Neural cell (in vitro differentiated cells): Measurements from ENCODE around the gene TEX22.

Source experiments
- CTCF ChIP-seq: fragments of 450-650 bp; IDR thresholded peaks from 2 replicates; pipeline ENCODE4 v1.5.1; 2014; ENCODE audit warnings: antibody characterized with exemption, mild to moderate bottlenecking, moderate library complexity; ENCODE audit not compliant: poor library complexity, severe bottlenecking
- EP300 ChIP-seq: fragments of 450-650 bp; conservative IDR thresholded peaks from 2 replicates; pipeline ENCODE4 v1.6.1; 2014; ENCODE audit warnings: antibody characterized with exemption, mild to moderate bottlenecking, moderate library complexity; ENCODE audit not compliant: poor library complexity, severe bottlenecking
- EZH2 ChIP-seq: fragments of 200-600, 300-800 bp; shearing (Covaris generic), sonication (generic); IDR thresholded peaks from 2 replicates; pipeline ENCODE4 v1.6.1; 2014; ENCODE audit warnings: antibody characterized with exemption, low read length, borderline replicate concordance, mild to moderate bottlenecking; ENCODE audit not compliant: insufficient read depth, poor library complexity, severe bottlenecking
- MXI1 ChIP-seq: fragments of 450-650 bp; conservative IDR thresholded peaks from 2 replicates; pipeline ENCODE4 v1.6.1; 2014; ENCODE audit warnings: antibody characterized with exemption, mild to moderate bottlenecking; ENCODE audit not compliant: poor library complexity, severe bottlenecking
- REST ChIP-seq: IDR thresholded peaks from 2 replicates; pipeline ENCODE4 v1.6.1; 2012; ENCODE audit warnings: borderline replicate concordance
- SMC3 ChIP-seq: fragments of 450-650 bp; conservative IDR thresholded peaks from 2 replicates; pipeline ENCODE4 v1.6.1; 2014; ENCODE audit warnings: antibody characterized with exemption, mild to moderate bottlenecking, moderate library complexity; ENCODE audit not compliant: poor library complexity
- TAF1 ChIP-seq: IDR thresholded peaks from 2 replicates; pipeline ENCODE4 v1.6.1; 2012; ENCODE audit warnings: low read depth

- TF ChIP-seq REST: no peak
- no peak for TF ChIP-seq TAF1
- no peak for TF ChIP-seq CTCF
- no peak for TF ChIP-seq EP300
- no peak for TF ChIP-seq MXI1
- no peak for TF ChIP-seq SMC3
- TF ChIP-seq EZH2: no peak
These were observed 5.2 kb upstream of the TEX22 start for GRCh38 chr14:105393151-105393550.
